Measurements from ENCODE around the gene PNLIPRP1. TPM values are rescaled to one million over a fixed set of nuclear protein-coding genes. Genes with fewer than 3 reads are reported as not detected.

Gene PNLIPRP1
- total RNA-seq = not detected in 2 replicates

GRCh38 chr10:116590590-116591444 lies at the start of gene PNLIPRP1:
PNLIPRP1 (plus strand) TSS chr10:116590959; CDS start chr10:116591130, 171 bp downstream.
- TF ChIP-seq, protein P1, sequence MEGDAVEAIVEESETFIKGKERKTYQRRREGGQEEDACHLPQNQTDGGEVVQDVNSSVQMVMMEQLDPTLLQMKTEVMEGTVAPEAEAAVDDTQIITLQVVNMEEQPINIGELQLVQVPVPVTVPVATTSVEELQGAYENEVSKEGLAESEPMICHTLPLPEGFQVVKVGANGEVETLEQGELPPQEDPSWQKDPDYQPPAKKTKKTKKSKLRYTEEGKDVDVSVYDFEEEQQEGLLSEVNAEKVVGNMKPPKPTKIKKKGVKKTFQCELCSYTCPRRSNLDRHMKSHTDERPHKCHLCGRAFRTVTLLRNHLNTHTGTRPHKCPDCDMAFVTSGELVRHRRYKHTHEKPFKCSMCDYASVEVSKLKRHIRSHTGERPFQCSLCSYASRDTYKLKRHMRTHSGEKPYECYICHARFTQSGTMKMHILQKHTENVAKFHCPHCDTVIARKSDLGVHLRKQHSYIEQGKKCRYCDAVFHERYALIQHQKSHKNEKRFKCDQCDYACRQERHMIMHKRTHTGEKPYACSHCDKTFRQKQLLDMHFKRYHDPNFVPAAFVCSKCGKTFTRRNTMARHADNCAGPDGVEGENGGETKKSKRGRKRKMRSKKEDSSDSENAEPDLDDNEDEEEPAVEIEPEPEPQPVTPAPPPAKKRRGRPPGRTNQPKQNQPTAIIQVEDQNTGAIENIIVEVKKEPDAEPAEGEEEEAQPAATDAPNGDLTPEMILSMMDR (IDR thresholded peaks at IDR 0.05; ENCODE audit: insufficient read depth, low read depth, low read length) = no peak
- no peak within 1 kb of the TSS for H3K4me3 ChIP-seq (ENCODE audit: low read depth, low read length)
- no peak for DNase-seq (ENCODE audit: low read depth)

DNA sequence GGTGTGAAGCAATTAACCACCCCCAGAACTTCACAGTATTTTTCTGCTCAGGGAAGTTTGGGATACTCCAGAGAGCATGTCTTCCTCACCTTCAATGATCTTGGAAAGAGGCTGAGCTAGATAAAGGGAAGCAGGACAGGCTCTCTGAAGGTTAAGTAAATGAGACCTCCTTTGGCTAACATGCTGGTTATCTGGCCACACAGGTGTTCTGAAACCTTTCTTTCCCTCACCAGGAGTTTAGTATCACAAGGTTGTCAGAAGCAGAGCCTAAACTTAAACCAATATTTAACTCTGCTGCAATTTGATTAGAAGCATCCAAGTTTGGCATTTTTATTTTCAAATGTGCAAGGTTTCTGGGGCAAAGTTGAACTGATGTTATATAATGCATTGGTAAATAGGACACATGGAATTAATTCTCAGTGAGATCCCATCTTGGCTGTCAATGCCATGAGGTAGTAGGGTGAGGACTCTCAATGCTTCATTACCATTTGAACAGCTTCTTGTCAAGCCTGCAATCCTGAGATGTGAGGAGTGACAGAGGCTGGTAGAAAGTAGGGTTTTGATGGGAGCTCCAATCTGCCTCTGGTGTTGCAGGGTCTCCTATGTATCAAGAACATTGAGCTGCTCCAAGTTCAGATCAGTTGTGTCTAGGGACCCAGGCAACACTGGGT lies 48.6 kb upstream of the PNLIPRP1 start:
- no peak for DNase-seq (ENCODE audit: low read depth)
- no peak overlapping the region for H3K4me3 ChIP-seq (ENCODE audit: low read depth, low read length)
- TF ChIP-seq, protein P1 (IDR thresholded peaks at IDR 0.05; ENCODE audit: insufficient read depth, low read depth, low read length) = no peak

DNA sequence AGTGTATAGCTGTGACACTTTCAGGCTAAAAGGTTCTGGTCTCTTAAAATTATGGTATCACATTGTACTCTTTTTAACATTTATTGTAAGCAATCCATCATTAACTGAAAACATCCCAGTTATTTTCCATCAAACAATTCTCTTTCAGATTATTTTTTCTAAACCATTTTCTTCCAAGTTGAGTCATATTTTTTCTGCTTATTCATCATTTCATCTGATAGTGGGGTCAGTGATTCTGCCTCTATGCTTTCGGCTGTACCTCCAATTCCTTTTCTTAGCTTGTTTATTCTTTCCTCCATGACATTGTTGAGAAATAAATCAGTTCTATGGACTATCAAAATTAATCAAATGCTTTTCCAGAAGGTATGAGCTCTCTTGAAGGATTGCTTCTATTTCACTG lies 45.6 kb upstream of the PNLIPRP1 start:
- DNase-seq (ENCODE audit: low read depth) = no peak
- TF ChIP-seq, protein P1 (IDR thresholded peaks at IDR 0.05; ENCODE audit: insufficient read depth, low read depth, low read length) = no peak
- H3K4me3 ChIP-seq (ENCODE audit: low read depth, low read length) = no peak overlapping the region

GRCh38 chr10:116545756-116546155 lies 45.0 kb upstream of the PNLIPRP1 start, which contains the start of gene PNLIP:
PNLIP (plus strand) TSS chr10:116545931; CDS start chr10:116546093, 162 bp downstream.
- TF ChIP-seq, protein P1 (IDR thresholded peaks at IDR 0.05; ENCODE audit: insufficient read depth, low read depth, low read length) = no peak
- no peak within 1 kb of the TSS for H3K4me3 ChIP-seq (ENCODE audit: low read depth, low read length)
- DNase-seq (ENCODE audit: low read depth) = no peak

- H3K4me3 ChIP-seq (ENCODE audit: low read depth, low read length) = no peak overlapping the region
- TF ChIP-seq, protein P1 (IDR thresholded peaks at IDR 0.05; ENCODE audit: insufficient read depth, low read depth, low read length) = no peak
- DNase-seq (ENCODE audit: low read depth) = no peak
Observed at GRCh38 chr10:116548301-116548700, 42.5 kb upstream of the PNLIPRP1 start.

- no peak overlapping the region for H3K4me3 ChIP-seq (ENCODE audit: low read depth, low read length)
- TF ChIP-seq, protein P1 (IDR thresholded peaks at IDR 0.05; ENCODE audit: insufficient read depth, low read depth, low read length) = no peak
- no peak for DNase-seq (ENCODE audit: low read depth)
Observed at GRCh38 chr10:116553378-116553980, 37.3 kb upstream of the PNLIPRP1 start.

Data from fibroblast of villous mesenchyme (primary cell).